Measurements from ENCODE around the gene DLG2.

The DLG2 gene

DNA sequence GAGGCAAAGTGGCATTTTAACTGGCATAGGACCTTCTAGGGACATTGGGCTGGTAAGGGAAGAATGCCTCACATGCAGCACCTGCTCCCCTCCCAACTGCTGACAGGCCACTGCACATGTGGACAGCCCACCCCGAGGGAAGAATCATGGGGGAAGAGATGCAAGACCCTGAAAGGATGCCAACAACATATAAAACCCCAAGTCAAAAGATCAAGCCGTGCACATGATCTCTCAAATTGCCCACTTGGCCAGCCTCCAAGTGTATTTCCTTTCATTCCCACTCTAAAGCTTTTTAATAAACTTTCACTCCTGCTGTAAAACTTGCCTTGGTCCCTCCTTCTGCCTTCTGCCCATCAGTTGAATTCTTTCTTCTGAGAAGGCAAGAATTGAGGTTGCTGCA is 1393.1 kb downstream of the DLG2 start:
- H3K36me3 ChIP-seq (ENCODE audit: control insufficient read depth in 4 of 4, insufficient read depth in 4 of 4, low read length in 3 of 4), result no peaks in the 10 kb centered on the region
- no peak for DNase-seq
- H3K4me1 ChIP-seq (ENCODE audit: control extremely low read depth in 1 of 4, control insufficient read depth in 4 of 4, insufficient read depth in 4 of 4, low read length in 3 of 4), result no peaks in the 10 kb centered on the region
- no peaks in the 10 kb centered on the region for H3K27me3 ChIP-seq (replicated peaks in 2 of 5; ENCODE audit: control insufficient read depth in 4 of 5, insufficient read depth in 5 of 5, low read length in 4 of 5)
- CTCF ChIA-PET, result no interaction called here
- H3K9me3 ChIP-seq (ENCODE audit: control extremely low read depth in 1 of 5, control insufficient read depth in 4 of 5, insufficient read depth in 2 of 5, low read depth in 1 of 5, low read length in 4 of 5), result no peaks in the 10 kb centered on the region
- no peak overlapping the region for H3K4me3 ChIP-seq (ENCODE audit: control insufficient read depth in 1 of 7, extremely low read depth in 1 of 7, insufficient read depth in 4 of 7, low read depth in 2 of 7, low read length in 6 of 7)
- POLR2A ChIA-PET, result no interaction called here
- no peak overlapping the region for H3K27ac ChIP-seq (ENCODE audit: insufficient read depth in 1 of 2, low read depth in 1 of 2, low read length in 2 of 2, poor library complexity in 1 of 2, severe bottlenecking in 2 of 2)
- 88% methylated on average over 2 of the region's 2 CpGs for WGBS (ENCODE audit: insufficient coverage)

- ChIA-PET POLR2A (no interaction called here), CTCF (no interaction called here)
- no peak overlapping the region for H3K27ac ChIP-seq (ENCODE audit: insufficient read depth in 1 of 2, low read depth in 1 of 2, low read length in 2 of 2, poor library complexity in 1 of 2, severe bottlenecking in 2 of 2)
- H3K4me3 ChIP-seq (ENCODE audit: control insufficient read depth in 1 of 7, extremely low read depth in 1 of 7, insufficient read depth in 4 of 7, low read depth in 2 of 7, low read length in 6 of 7), result no peak overlapping the region
- no peaks in the 10 kb centered on the region for H3K27me3 ChIP-seq (replicated peaks in 2 of 5; ENCODE audit: control insufficient read depth in 4 of 5, insufficient read depth in 5 of 5, low read length in 4 of 5)
- no peak for DNase-seq
- no peaks in the 10 kb centered on the region for H3K36me3 ChIP-seq (ENCODE audit: control insufficient read depth in 4 of 4, insufficient read depth in 4 of 4, low read length in 3 of 4)
- no peaks in the 10 kb centered on the region for H3K9me3 ChIP-seq (ENCODE audit: control extremely low read depth in 1 of 5, control insufficient read depth in 4 of 5, insufficient read depth in 2 of 5, low read depth in 1 of 5, low read length in 4 of 5)
- no peaks in the 10 kb centered on the region for H3K4me1 ChIP-seq (ENCODE audit: control extremely low read depth in 1 of 4, control insufficient read depth in 4 of 4, insufficient read depth in 4 of 4, low read length in 3 of 4)
These were observed 1394.6 kb downstream of the DLG2 start for GRCh38 chr11:84232511-84232910.

DNA sequence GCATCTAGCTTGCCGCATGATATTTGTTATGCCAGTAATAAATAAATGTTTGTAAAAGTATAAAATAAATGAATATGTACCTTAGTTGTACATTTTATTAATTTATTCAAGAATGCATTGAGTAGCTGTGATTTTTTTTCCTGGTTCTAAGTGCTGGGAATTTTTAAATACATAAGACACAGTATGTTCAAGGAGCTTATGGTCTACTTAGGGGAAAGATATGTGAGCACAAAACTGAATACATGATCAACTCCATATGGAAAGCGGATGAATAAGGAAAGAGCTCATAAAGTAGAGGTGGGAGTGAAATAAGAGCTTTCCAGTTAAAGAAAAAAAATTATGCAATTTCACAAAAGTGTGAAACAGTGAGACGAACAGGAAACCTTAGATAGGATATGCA is 1396.7 kb downstream of the DLG2 start:
- ChIA-PET POLR2A (no interaction called here), CTCF (no interaction called here)
- no CpG with 5 or more reads among the region's 3 CpGs for WGBS (ENCODE audit: insufficient coverage)

GRCh38 chr11:84227970-84228665 is 1399.0 kb downstream of the DLG2 start:
- POLR2A ChIA-PET, result no interaction called here

More for the DNA sequence above, 1396.7 kb downstream of the DLG2 start:
- no peaks in the 10 kb centered on the region for H3K36me3 ChIP-seq (ENCODE audit: control insufficient read depth in 4 of 4, insufficient read depth in 4 of 4, low read length in 3 of 4)
- no peaks in the 10 kb centered on the region for H3K9me3 ChIP-seq (ENCODE audit: control extremely low read depth in 1 of 5, control insufficient read depth in 4 of 5, insufficient read depth in 2 of 5, low read depth in 1 of 5, low read length in 4 of 5)
- H3K4me3 ChIP-seq (ENCODE audit: control insufficient read depth in 1 of 7, extremely low read depth in 1 of 7, insufficient read depth in 4 of 7, low read depth in 2 of 7, low read length in 6 of 7), result no peak overlapping the region
- no peak overlapping the region for H3K27ac ChIP-seq (ENCODE audit: insufficient read depth in 1 of 2, low read depth in 1 of 2, low read length in 2 of 2, poor library complexity in 1 of 2, severe bottlenecking in 2 of 2)
- H3K27me3 ChIP-seq (replicated peaks in 2 of 5; ENCODE audit: control insufficient read depth in 4 of 5, insufficient read depth in 5 of 5, low read length in 4 of 5), result no peaks in the 10 kb centered on the region
- no peak for DNase-seq
- H3K4me1 ChIP-seq (ENCODE audit: control extremely low read depth in 1 of 4, control insufficient read depth in 4 of 4, insufficient read depth in 4 of 4, low read length in 3 of 4), result no peaks in the 10 kb centered on the region

GRCh38 chr11:84224042-84224441 is 1403.1 kb downstream of the DLG2 start:
- H3K4me3 ChIP-seq (ENCODE audit: control insufficient read depth in 1 of 7, extremely low read depth in 1 of 7, insufficient read depth in 4 of 7, low read depth in 2 of 7, low read length in 6 of 7), result no peak overlapping the region
- H3K27me3 ChIP-seq (replicated peaks in 2 of 5; ENCODE audit: control insufficient read depth in 4 of 5, insufficient read depth in 5 of 5, low read length in 4 of 5), result no peaks in the 10 kb centered on the region
- H3K4me1 ChIP-seq (ENCODE audit: control extremely low read depth in 1 of 4, control insufficient read depth in 4 of 4, insufficient read depth in 4 of 4, low read length in 3 of 4), result no peaks in the 10 kb centered on the region
- no peaks in the 10 kb centered on the region for H3K36me3 ChIP-seq (ENCODE audit: control insufficient read depth in 4 of 4, insufficient read depth in 4 of 4, low read length in 3 of 4)
- ChIA-PET CTCF (no interaction called here), POLR2A (no interaction called here)
- H3K9me3 ChIP-seq (ENCODE audit: control extremely low read depth in 1 of 5, control insufficient read depth in 4 of 5, insufficient read depth in 2 of 5, low read depth in 1 of 5, low read length in 4 of 5), result no peaks in the 10 kb centered on the region
- no peak overlapping the region for H3K27ac ChIP-seq (ENCODE audit: insufficient read depth in 1 of 2, low read depth in 1 of 2, low read length in 2 of 2, poor library complexity in 1 of 2, severe bottlenecking in 2 of 2)
- WGBS (ENCODE audit: insufficient coverage), result 100% methylated on average over 1 of the region's 1 CpG
- DNase-seq, result no peak

More at GRCh38 chr11:84227970-84228665, 1399.0 kb downstream of the DLG2 start:
- DNase-seq, result no peak
- Histone ChIP-seq H3K27ac (ENCODE audit: insufficient read depth in 1 of 2, low read depth in 1 of 2, low read length in 2 of 2, poor library complexity in 1 of 2, severe bottlenecking in 2 of 2) (no peak overlapping the region), H3K4me3 (ENCODE audit: control insufficient read depth in 1 of 7, extremely low read depth in 1 of 7, insufficient read depth in 4 of 7, low read depth in 2 of 7, low read length in 6 of 7) (no peak overlapping the region), H3K9me3 (ENCODE audit: control extremely low read depth in 1 of 5, control insufficient read depth in 4 of 5, insufficient read depth in 2 of 5, low read depth in 1 of 5, low read length in 4 of 5) (no peaks in the 10 kb centered on the region), H3K4me1 (ENCODE audit: control extremely low read depth in 1 of 4, control insufficient read depth in 4 of 4, insufficient read depth in 4 of 4, low read length in 3 of 4) (no peaks in the 10 kb centered on the region), H3K27me3 (replicated peaks in 2 of 5; ENCODE audit: control insufficient read depth in 4 of 5, insufficient read depth in 5 of 5, low read length in 4 of 5) (no peaks in the 10 kb centered on the region), H3K36me3 (ENCODE audit: control insufficient read depth in 4 of 4, insufficient read depth in 4 of 4, low read length in 3 of 4) (no peaks in the 10 kb centered on the region)
- no CpG with 5 or more reads among the region's 3 CpGs for WGBS (ENCODE audit: insufficient coverage)
- CTCF ChIA-PET, result no interaction called here

DNA sequence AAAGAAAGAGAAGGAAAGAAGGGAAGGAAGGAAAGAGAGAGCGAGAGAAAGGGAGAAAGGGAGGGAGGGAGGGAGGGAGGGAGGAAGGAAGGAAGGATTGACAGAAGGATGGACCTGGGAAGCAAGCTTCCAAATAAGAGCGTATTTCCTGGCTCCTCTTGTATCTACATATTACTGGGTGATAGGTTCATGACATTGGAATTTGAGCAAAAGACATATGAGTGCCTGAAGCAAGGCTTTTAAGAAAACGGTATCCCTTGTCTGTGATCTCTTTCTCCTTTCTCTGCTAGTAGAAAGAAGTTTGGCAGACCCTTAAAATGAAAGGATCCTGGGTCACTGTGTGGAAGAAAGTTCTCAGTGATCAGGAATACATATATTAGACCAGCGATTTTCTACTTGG is 1408.8 kb downstream of the DLG2 start:
- ChIA-PET CTCF (no interaction called here), POLR2A (no interaction called here)
- 90% methylated on average over 3 of the region's 4 CpGs for WGBS (ENCODE audit: insufficient coverage)
- no peak for DNase-seq
- no peaks in the 10 kb centered on the region for H3K36me3 ChIP-seq (ENCODE audit: control insufficient read depth in 4 of 4, insufficient read depth in 4 of 4, low read length in 3 of 4)
- H3K27me3 ChIP-seq (replicated peaks in 2 of 5; ENCODE audit: control insufficient read depth in 4 of 5, insufficient read depth in 5 of 5, low read length in 4 of 5), result no peaks in the 10 kb centered on the region
- H3K27ac ChIP-seq (ENCODE audit: insufficient read depth in 1 of 2, low read depth in 1 of 2, low read length in 2 of 2, poor library complexity in 1 of 2, severe bottlenecking in 2 of 2), result no peak overlapping the region
- no peak overlapping the region for H3K4me3 ChIP-seq (ENCODE audit: control insufficient read depth in 1 of 7, extremely low read depth in 1 of 7, insufficient read depth in 4 of 7, low read depth in 2 of 7, low read length in 6 of 7)
- H3K4me1 ChIP-seq (ENCODE audit: control extremely low read depth in 1 of 4, control insufficient read depth in 4 of 4, insufficient read depth in 4 of 4, low read length in 3 of 4), result no peaks in the 10 kb centered on the region
- no peaks in the 10 kb centered on the region for H3K9me3 ChIP-seq (ENCODE audit: control extremely low read depth in 1 of 5, control insufficient read depth in 4 of 5, insufficient read depth in 2 of 5, low read depth in 1 of 5, low read length in 4 of 5)

- Histone ChIP-seq H3K9me3 (ENCODE audit: control extremely low read depth in 1 of 5, control insufficient read depth in 4 of 5, insufficient read depth in 2 of 5, low read depth in 1 of 5, low read length in 4 of 5) (no peaks in the 10 kb centered on the region), H3K4me3 (ENCODE audit: control insufficient read depth in 1 of 7, extremely low read depth in 1 of 7, insufficient read depth in 4 of 7, low read depth in 2 of 7, low read length in 6 of 7) (no peak overlapping the region), H3K36me3 (ENCODE audit: control insufficient read depth in 4 of 4, insufficient read depth in 4 of 4, low read length in 3 of 4) (no peaks in the 10 kb centered on the region), H3K27me3 (replicated peaks in 2 of 5; ENCODE audit: control insufficient read depth in 4 of 5, insufficient read depth in 5 of 5, low read length in 4 of 5) (no peaks in the 10 kb centered on the region), H3K4me1 (ENCODE audit: control extremely low read depth in 1 of 4, control insufficient read depth in 4 of 4, insufficient read depth in 4 of 4, low read length in 3 of 4) (no peaks in the 10 kb centered on the region), H3K27ac (ENCODE audit: insufficient read depth in 1 of 2, low read depth in 1 of 2, low read length in 2 of 2, poor library complexity in 1 of 2, severe bottlenecking in 2 of 2) (no peak overlapping the region)
- ChIA-PET CTCF (no interaction called here), POLR2A (no interaction called here)
- DNase-seq, result no peak
- no CpG with 5 or more reads among the region's 1 CpG for WGBS (ENCODE audit: insufficient coverage)
These were observed 1411.5 kb downstream of the DLG2 start for GRCh38 chr11:84215672-84216071.

All from common myeloid progenitor, CD34-positive (primary cell).